ENCODE measurements around the gene TLK2.
A peak's percentile ranks its signal among the peaks of the same experiment; 100 is the strongest.

Gene TLK2

DNA sequence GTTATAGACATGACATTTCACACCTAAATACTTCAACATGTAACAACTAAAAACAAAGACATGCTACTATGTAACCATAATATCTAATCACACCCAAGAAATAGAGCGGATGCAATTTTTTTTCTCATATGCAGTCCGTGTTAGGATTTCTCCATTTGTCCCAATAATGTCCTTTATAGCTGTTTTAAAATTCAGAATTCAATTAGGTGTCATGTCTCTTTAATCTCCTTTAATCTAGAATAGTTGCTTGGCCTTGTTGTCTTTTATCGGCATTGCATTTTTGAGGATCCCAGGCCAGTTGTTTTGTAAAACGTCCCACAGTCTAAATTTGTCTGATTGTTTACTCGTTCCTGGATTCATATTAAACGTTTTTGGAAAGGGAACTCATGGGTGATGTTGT, 163.3 kb downstream of the TLK2 start:
- Mint-ChIP-seq H3K27me3 (no peaks in the 10 kb centered on the region), H3K4me3 (no peak overlapping the region), H3K27ac (no peak overlapping the region), H3K4me1 (peaks cover 5% of the 10 kb centered on the region), H3K9me3 (no peaks in the 10 kb centered on the region), H3K36me3 (no peaks in the 10 kb centered on the region)

GRCh38 chr17:62643496-62643895, 164.9 kb downstream of the TLK2 start:
- no peaks in the 10 kb centered on the region for H3K27me3 Mint-ChIP-seq

GRCh38 chr17:62644487-62645173, 166.0 kb downstream of the TLK2 start:
- H3K27me3 Mint-ChIP-seq: no peaks in the 10 kb centered on the region
- H3K9me3 Mint-ChIP-seq: no peaks in the 10 kb centered on the region
- no peaks in the 10 kb centered on the region for H3K36me3 Mint-ChIP-seq
- H3K4me3 Mint-ChIP-seq: no peak overlapping the region
- H3K4me1 Mint-ChIP-seq: peaks cover 5% of the 10 kb centered on the region
- no peak overlapping the region for H3K27ac Mint-ChIP-seq

More at GRCh38 chr17:62643496-62643895, 164.9 kb downstream of the TLK2 start:
- no peak overlapping the region for H3K4me3 Mint-ChIP-seq
- no peaks in the 10 kb centered on the region for H3K9me3 Mint-ChIP-seq
- no peaks in the 10 kb centered on the region for H3K36me3 Mint-ChIP-seq
- no peak overlapping the region for H3K27ac Mint-ChIP-seq
- H3K4me1 Mint-ChIP-seq: peaks cover 5% of the 10 kb centered on the region

DNA sequence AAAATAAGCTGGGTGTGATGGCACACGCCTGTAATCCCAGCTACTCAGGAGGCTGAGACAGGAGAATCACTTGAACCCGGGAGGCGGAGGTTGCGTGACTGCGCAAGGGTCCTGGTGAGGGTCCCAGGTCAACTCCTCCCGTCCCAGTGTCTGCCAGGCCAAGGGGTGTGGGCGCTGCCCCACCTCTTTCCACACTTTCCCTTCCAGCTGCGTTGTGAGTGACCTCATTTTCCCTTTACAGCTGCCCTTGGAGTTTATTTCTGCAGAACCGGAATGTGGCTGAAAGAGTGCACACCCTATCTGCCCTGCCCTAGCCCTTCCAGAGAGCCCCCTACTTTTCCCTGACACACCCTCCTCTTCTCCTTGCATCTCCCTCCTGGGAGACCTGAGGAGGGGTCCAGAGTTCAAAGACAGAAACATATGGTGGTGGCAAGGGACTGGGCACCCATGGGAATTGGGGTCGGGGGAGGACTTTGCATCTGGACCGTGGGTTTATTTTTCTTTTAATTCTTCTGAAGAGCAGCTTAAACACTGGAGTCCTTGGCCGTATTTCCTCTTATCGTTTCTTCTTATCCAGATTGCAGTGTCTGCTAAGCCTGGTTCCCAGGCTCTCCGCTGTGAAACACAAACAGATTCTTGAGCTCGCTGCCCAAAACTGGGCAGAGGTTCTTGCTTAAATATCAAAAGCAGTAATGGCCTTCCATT, 169.8 kb downstream of the TLK2 start:
- H3K4me3 Mint-ChIP-seq: no peak overlapping the region
- no peaks in the 10 kb centered on the region for H3K9me3 Mint-ChIP-seq
- H3K4me1 Mint-ChIP-seq: peaks cover 20% of the 10 kb centered on the region
- H3K36me3 Mint-ChIP-seq: no peaks in the 10 kb centered on the region
- H3K27me3 Mint-ChIP-seq: no peaks in the 10 kb centered on the region
- H3K27ac Mint-ChIP-seq: no peak overlapping the region

- Mint-ChIP-seq H3K27me3 (no peaks in the 10 kb centered on the region), H3K9me3 (no peaks in the 10 kb centered on the region)
Measured at GRCh38 chr17:62648956-62649294, 170.3 kb downstream of the TLK2 start.

DNA sequence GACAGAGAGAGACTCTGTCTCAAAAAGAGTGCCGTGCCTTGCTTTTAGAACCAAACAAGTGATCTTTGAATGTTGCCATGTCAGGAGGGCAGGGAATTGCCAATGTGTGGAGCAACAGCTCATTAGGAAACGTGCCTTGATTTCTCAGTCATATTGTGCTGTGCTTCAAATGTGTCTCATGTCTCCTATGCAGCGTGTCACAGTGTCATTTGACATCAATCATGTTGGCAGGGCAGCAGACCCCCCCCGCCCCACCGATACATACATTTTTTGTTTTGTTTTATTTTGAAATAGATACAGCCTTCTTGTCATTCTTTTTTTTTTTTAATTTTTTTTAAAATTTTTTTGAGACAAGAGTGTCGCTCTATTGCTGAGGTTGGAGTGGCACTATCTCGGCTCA, 170.9 kb downstream of the TLK2 start:
- Mint-ChIP-seq H3K36me3 (no peaks in the 10 kb centered on the region), H3K27me3 (no peaks in the 10 kb centered on the region), H3K9me3 (no peaks in the 10 kb centered on the region), H3K4me1 (peaks cover 28% of the 10 kb centered on the region), H3K4me3 (no peak overlapping the region), H3K27ac (no peak overlapping the region)

More at GRCh38 chr17:62648956-62649294, 170.3 kb downstream of the TLK2 start:
- H3K27ac Mint-ChIP-seq: no peak overlapping the region
- H3K4me1 Mint-ChIP-seq: peaks cover 23% of the 10 kb centered on the region
- H3K36me3 Mint-ChIP-seq: no peaks in the 10 kb centered on the region
- no peak overlapping the region for H3K4me3 Mint-ChIP-seq

DNA sequence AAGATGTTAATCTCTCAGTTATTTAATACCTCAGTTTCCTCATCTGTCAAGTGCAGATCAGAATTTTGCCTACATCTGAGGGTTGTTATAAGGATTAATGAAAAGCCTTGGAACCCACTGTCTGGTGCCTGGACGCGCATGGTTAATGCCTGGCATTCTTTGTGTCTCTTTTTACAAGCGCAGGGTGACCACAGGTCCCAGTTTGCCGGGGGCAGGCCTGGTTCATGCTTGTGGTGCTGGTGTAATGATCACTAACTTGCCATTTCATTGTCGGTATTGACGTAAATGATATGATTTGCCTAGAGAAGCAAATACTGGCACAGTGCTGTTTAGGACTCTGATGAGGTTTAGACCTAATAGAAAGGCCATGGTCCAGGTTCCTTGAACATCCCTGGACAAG, 172.0 kb downstream of the TLK2 start:
- no peaks in the 10 kb centered on the region for H3K36me3 Mint-ChIP-seq
- H3K9me3 Mint-ChIP-seq: no peaks in the 10 kb centered on the region
- H3K4me3 Mint-ChIP-seq: peak overlapping the region; percentile 7
- H3K27ac Mint-ChIP-seq: no peak overlapping the region
- H3K4me1 Mint-ChIP-seq: peaks cover 28% of the 10 kb centered on the region
- H3K27me3 Mint-ChIP-seq: no peaks in the 10 kb centered on the region

DNA sequence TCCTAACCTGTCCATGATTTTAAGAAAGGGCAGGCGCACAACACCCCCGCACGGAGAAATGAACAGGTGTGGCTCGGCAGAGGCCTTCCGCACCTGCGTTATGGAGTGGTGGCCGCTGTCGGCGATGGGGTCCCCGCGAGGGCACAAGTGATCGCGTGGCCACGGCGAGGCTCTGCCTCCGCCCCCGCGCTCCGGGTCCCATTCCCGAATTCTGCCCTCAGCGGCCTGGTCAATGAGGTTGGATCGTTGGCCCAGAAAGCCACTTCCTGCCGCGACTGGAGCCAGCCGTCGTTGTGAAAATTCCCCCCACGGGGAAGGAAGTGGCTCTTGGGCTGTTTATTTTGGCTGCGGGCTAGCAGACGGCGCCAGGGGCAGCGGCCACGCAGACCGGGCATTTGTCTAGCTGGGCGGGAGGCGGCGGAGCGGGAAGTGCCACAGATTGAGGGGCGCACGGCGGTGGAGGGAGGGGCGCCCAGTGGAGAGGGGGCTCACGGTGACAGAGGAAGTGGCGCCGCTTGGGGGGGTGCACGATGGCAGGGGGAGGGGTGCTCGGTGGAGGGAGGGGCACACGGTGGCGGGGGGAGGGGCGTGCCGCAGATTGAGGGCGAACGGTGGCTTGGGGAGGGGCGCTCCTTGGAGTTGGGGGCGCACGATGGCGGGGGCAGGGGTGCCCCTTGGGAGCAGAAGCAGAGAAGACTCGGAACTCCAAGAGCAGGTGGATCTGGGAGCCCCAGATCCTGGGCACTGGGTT, 173.8 kb downstream of the TLK2 start:
- H3K4me1 Mint-ChIP-seq: peaks cover 28% of the 10 kb centered on the region
- no peaks in the 10 kb centered on the region for H3K9me3 Mint-ChIP-seq
- H3K36me3 Mint-ChIP-seq: no peaks in the 10 kb centered on the region
- H3K27me3 Mint-ChIP-seq: peaks cover 1% of the 10 kb centered on the region
- no peak overlapping the region for H3K27ac Mint-ChIP-seq
- peak overlapping the region; percentile 81 for H3K4me3 Mint-ChIP-seq

GRCh38 chr17:62653002-62653825, 174.6 kb downstream of the TLK2 start:
- Mint-ChIP-seq H3K4me1 (peaks cover 28% of the 10 kb centered on the region), H3K9me3 (no peaks in the 10 kb centered on the region), H3K27me3 (peaks cover 1% of the 10 kb centered on the region), H3K4me3 (peak overlapping the region; percentile 81), H3K27ac (peak overlapping the region; percentile 30), H3K36me3 (no peaks in the 10 kb centered on the region)

- Mint-ChIP-seq H3K9me3 (no peaks in the 10 kb centered on the region), H3K27ac (peak overlapping the region; percentile 30), H3K27me3 (peaks cover 1% of the 10 kb centered on the region), H3K36me3 (no peaks in the 10 kb centered on the region), H3K4me1 (peaks cover 28% of the 10 kb centered on the region), H3K4me3 (peak overlapping the region; percentile 81)
Measured at GRCh38 chr17:62653826-62654761, 175.5 kb downstream of the TLK2 start.

DNA sequence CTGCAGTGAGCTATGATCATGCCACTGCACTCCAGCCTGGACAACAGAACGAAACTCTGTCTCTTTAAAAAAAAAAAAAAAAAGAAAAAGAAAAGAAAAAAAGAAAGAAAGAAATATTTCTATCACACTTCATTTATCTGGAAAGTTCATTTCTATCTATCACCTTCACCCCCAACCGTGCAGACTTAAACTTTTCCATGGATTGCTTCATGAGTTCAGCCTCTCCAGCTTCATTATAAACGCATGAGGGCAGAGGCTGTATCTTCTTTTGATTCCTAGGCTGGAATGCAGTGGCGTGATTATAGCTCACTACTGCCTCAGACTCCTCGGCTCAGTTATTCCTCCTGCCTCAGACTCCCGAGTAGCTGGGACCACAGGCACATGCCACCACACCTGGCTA, 177.0 kb downstream of the TLK2 start:
- Mint-ChIP-seq H3K27me3 (peaks cover 1% of the 10 kb centered on the region), H3K4me3 (no peak overlapping the region), H3K27ac (no peak overlapping the region), H3K36me3 (no peaks in the 10 kb centered on the region), H3K9me3 (no peaks in the 10 kb centered on the region), H3K4me1 (peaks cover 28% of the 10 kb centered on the region)

- Mint-ChIP-seq H3K4me3 (no peak overlapping the region), H3K27me3 (peaks cover 1% of the 10 kb centered on the region), H3K9me3 (peaks cover 2% of the 10 kb centered on the region), H3K4me1 (peaks cover 28% of the 10 kb centered on the region), H3K36me3 (peaks cover 2% of the 10 kb centered on the region), H3K27ac (no peak overlapping the region)
Measured at GRCh38 chr17:62656446-62656845, 177.8 kb downstream of the TLK2 start.

DNA sequence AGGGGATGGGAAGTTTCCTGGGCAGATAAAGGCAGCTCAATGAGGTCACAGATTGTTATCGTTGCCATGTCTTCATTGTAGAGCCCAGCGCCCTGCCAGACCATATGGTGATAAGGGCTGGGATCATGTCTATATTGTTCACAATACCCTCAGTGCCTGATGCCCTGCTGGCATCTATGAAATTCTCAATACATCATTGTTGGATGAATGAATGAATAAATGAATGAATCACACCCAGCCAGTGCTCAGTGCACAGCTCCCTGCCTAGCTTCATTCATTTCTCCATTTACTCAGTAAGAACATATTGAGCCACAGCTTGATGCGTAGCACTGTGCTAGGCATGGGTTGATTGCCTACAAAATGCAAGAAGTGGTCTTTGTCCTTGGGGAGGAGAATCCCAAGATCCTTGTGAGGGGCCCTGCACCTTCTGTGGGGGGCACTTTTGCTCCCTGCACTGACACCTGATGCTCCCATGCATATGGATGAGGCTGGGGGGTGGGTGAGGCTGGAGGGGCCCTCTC, 178.6 kb downstream of the TLK2 start:
- peaks cover 4% of the 10 kb centered on the region for H3K9me3 Mint-ChIP-seq
- H3K4me3 Mint-ChIP-seq: no peak overlapping the region
- H3K27ac Mint-ChIP-seq: no peak overlapping the region
- peaks cover 1% of the 10 kb centered on the region for H3K27me3 Mint-ChIP-seq
- H3K36me3 Mint-ChIP-seq: peaks cover 3% of the 10 kb centered on the region
- H3K4me1 Mint-ChIP-seq: peaks cover 21% of the 10 kb centered on the region

GRCh38 chr17:62657690-62658089, 179.1 kb downstream of the TLK2 start:
- peaks cover 4% of the 10 kb centered on the region for H3K9me3 Mint-ChIP-seq
- no peak overlapping the region for H3K27ac Mint-ChIP-seq
- H3K36me3 Mint-ChIP-seq: peaks cover 3% of the 10 kb centered on the region
- peaks cover 1% of the 10 kb centered on the region for H3K27me3 Mint-ChIP-seq
- H3K4me1 Mint-ChIP-seq: peaks cover 16% of the 10 kb centered on the region
- no peak overlapping the region for H3K4me3 Mint-ChIP-seq

Data from activated naive CD4-positive, alpha-beta T cell treated with anti-CD3 and anti-CD28 coated beads, Interleukin-2, amount 50 U/mL, for 24 hours (primary cell).